GM19395 (cell line): ENCODE data around the gene BIRC7.

ENCODE experiments used
- ATAC-seq: cut with Tn5 transposase; IDR thresholded peaks from one replicate; pipeline ENCODE4 v1.9.1; 2021; ENCODE audit warnings: mild to moderate bottlenecking, moderate library complexity; ENCODE audit not compliant: unreplicated experiment

BIRC7 gene, protein sequence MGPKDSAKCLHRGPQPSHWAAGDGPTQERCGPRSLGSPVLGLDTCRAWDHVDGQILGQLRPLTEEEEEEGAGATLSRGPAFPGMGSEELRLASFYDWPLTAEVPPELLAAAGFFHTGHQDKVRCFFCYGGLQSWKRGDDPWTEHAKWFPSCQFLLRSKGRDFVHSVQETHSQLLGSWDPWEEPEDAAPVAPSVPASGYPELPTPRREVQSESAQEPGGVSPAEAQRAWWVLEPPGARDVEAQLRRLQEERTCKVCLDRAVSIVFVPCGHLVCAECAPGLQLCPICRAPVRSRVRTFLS

DNA sequence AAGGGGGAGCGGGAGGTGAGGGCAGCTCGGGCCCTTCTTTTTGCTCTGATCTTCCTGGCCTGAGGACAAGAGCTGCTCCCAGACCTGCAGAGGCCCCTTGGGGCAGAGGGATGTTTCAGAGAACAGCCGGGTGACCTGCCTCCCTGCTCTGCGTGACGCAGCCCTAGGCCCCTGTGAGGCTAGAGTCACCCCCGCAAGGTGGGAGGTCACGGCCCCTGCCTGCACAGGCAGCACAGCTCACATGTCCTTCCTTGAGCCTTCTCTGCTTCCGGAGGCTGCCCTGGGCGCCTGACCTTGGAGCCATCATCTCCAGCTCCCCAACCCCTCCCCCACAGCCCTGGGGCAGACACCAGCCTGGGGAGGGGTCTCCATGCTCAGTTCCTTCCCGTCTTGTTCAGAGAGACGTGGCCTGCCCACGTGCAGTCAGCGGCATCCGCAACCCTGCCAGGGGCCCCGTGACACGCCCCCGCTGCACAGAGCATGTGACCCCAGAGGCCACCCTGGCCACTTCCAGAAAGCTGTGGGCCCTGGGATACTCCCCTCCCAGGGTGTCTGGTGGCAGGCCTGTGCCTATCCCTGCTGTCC, at the start of gene BIRC7:
BIRC7 (plus strand) TSS at position 507 of the 585 bp plus-strand sequence. CDS start 192 bp downstream, outside the sequence.
- no peak for ATAC-seq

DNA sequence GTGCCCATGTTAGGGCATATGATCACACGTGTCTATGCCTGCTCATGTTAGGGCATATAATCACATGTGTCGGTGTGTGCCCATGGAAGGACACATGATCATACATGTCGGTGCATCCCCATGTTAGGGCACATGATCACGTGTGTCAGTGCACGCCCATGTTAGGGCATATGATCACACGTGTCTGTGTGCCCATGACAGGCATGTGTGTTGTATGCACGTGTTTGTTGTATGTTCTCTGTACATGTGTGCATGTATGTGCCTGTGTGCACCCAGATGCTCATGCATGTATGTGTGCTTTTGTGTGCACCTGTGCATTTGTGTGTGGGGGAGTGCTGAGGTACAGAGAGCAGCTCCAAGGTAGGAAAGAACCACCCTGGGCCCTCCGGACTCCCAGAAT, 49.6 kb upstream of the BIRC7 start:
- ATAC-seq = no peak

DNA sequence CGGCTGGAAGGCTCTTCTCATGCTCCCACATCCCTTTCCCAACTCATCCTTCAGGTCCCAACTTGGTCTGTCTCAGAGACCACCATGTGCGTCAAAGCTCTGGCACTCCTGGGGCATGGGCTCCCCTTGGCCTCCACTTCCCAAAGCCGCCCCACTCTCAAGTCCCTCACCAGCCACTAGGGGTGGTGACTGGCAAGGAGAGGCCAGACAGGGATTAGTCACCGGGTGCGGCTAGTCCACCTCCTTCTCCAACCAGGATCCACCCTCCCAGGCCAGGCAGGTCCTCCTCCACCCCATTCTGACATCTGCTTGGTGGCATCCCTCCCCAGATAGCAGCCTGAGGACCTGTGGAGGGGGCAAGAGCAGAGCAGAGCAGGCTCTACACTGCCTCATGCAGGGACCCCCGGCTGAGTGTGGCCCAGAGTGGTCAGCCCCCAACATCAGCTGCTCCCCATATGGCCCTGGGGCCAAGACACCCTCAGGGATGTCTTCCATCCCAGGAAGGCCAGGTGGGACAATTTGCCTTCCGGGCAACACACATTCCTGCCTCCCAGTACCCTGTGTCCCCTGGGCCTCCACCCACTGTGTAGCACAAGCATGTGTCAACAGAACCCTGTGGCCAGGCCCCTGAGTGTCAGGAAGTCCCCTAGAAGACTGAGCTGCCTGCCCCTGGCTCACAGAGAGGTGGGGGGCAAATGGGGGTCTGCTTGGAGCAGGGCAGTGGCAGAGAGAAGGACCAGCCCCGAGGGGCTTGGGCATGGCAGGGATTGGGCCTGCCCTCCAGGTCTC, 49.0 kb upstream of the BIRC7 start:
- ATAC-seq = no peak

DNA sequence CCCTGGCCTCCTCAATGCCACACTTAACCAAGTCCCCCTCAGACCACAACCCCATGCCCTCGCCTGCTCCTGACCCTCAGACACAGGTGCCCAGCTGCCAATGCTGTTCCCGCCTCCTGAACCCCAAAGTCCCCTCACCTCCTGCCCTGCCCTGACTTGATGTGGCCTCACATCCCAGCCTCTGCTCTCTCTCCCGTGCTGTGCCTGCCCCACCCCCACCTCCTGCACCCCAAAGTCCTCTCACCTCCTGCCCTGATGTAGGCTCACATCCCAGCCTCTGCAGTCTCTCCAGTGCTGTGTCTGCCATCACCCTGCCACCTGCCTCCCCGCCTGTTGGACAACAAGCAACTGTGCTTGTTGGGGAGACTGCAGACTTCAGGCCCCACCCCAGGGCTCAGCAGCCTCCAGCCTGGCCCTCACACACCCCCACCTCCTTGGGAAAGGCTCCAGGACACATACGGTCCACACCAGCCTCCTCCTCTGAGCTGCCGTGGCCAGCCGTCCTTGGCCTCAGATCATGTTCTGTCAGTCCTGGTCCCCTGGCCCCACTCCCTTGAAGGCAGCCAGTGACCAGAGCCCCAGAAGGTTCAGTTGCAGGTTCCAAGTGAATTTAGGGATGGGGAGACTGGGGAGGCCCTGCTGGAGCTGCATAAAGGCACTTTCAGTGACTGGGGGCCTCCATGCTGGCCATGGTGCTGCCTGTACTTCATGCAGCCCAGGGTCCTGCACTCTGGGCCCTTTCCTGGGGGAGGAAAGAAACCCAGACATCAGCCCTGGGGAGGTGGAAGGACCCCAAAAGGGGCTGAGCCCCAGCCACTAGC, 48.2 kb upstream of the BIRC7 start:
- no peak for ATAC-seq

DNA sequence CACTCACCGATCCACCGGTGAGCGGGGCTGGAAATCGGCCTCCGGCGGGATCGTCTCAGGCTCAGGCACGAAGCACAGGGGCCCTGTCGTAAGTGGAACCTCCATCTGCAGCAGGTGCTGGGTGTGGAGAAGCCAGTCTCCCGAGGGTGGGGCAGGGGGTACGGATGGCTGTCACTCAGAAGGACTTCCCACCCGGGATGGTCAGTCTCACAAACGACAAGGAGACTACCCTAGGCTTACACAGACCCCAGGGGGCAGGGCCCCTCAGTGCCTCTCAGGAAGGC, 47.6 kb upstream of the BIRC7 start:
- ATAC-seq = no peak

GRCh38 chr20:63188641-63189321, 46.9 kb upstream of the BIRC7 start:
- ATAC-seq = no peak

GRCh38 chr20:63189322-63189642, 46.4 kb upstream of the BIRC7 start:
- no peak for ATAC-seq

GRCh38 chr20:63189846-63190559, 45.7 kb upstream of the BIRC7 start:
- ATAC-seq = no peak

DNA sequence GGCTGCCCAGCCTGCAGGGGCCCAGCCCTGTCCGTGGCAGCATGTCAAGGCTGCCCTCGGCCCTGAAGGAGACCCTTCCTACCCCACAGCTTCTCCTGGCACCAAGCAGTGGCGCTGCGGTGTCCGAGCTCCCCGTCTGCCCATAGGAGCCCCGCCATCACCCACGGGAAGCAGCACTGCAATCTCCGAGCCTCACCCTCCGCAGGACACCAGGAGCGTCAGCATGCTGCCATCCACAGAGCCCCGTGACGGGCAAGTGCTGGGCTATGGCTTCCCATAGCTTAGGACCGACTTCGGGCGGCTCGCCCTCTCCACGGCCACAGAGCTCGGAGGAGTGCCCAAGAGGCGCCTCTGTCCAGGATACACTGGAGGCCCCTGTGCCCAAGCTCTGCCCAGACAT, 44.9 kb upstream of the BIRC7 start:
- no peak for ATAC-seq

GRCh38 chr20:63191400-63191799, 44.3 kb upstream of the BIRC7 start:
- no peak for ATAC-seq

DNA sequence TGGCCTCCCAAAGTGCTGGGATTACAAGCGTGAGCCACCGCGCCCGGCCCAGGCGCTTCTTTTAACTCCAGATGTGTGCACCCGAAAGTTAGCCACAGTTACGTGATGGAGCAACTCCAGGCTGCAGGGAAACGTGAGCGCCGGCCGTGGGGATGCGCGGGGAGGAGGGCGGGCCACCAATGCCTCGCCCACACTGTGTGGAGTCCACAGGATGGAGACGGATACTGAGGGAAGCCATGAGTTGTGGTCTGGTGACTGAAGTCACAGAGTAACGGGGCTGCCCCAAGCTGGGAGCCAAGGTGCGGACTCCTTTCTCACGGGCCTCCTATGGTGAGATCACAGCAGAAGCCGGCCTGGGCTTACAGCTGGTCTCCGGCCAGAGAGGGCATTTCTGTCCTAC, 43.0 kb upstream of the BIRC7 start:
- no peak for ATAC-seq

GRCh38 chr20:63194007-63194796, 41.5 kb upstream of the BIRC7 start:
- no peak for ATAC-seq

GRCh38 chr20:63194797-63195173, 40.9 kb upstream of the BIRC7 start:
- no peak for ATAC-seq

DNA sequence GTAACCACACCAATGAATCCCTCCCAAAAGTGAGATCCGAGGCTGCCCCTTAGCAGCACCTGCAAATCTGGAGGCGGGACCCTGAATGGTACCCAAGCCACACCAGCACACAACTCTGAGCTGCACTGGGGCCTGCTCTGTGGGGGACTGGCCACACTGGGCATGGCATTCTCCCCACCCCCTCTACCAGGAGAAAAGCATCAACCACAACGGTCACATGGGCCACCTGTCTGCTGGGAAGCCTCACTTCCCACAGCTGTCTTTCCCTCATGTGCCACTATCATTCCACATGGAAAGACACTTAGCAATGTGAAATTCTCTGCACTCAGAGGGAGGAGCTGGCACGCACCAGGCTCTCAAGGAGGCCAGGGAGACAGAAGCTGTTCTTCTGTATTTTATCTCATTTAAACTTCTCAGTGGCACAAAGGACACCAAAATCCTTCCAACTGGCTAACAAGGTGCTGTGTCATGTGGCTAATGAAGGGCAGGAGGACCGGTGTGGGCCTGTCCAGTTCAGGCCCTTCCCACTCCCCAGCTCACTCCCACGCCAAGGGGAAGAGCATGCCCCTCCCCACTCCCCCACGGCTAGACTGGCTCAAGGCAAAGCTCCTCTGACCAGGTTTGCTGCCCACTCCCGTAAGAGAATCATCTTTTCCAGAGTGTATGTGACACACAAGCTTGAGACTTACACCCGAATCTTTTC, 38.8 kb upstream of the BIRC7 start:
- no peak for ATAC-seq

DNA sequence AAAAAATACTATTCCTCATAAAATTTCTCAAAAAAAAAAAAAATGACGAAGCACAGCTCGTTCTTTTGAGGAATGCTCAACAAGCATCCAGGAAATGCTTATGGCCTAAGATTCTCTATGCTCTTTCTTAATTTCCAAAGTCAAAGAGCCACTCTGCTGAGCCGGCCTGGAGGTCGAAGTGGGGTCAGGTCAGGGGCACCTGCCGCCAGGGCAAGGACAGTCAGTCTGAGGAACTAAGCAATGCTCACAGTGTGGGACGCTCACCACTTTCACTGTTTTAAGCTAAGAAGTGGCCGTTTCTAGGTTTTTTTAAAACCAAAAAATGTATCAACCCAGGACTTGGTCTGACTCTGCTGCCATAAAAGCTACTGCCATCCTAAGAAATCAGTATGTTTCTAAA, 37.1 kb upstream of the BIRC7 start:
- no peak for ATAC-seq

DNA sequence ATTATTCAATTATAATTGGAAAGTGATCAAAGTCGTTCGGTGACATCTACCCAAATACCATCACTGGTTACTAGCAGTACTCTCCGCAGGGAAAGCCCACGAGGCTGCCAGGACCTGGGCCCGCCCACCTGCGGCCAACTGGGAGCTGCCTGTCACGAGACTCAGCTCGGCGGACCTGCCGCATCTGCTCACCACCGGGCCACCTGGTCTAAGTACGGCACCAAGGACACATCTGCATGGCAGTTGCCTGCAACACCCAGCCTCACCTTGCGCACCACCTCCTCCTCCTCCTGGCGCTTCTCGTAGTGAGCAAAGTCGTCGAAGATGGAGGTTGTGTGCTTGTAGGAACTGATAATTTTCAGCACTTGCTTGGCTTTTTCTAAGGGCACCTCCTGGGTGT, 33.7 kb upstream of the BIRC7 start:
- no peak for ATAC-seq

- ATAC-seq = no peak
Measured at GRCh38 chr20:63202811-63203526, 32.7 kb upstream of the BIRC7 start.

GRCh38 chr20:63204362-63204761, 31.3 kb upstream of the BIRC7 start:
- ATAC-seq = no peak
